Stimulated activated CD8-positive, alpha-beta memory T cell treated with anti-CD3 and anti-CD28 coated beads, Interleukin-15, amount 100 ng/mL, for 4 hours (primary cell): Measurements from ENCODE around the gene SLC12A1.

Source experiments
- DNase-seq, 2 donors: peaks; one replicate each; pipeline ENCODE4 v3.0.0-alpha.2; 2020; ENCODE audit warnings: low read depth in 2 of 2

Gene SLC12A1

DNA sequence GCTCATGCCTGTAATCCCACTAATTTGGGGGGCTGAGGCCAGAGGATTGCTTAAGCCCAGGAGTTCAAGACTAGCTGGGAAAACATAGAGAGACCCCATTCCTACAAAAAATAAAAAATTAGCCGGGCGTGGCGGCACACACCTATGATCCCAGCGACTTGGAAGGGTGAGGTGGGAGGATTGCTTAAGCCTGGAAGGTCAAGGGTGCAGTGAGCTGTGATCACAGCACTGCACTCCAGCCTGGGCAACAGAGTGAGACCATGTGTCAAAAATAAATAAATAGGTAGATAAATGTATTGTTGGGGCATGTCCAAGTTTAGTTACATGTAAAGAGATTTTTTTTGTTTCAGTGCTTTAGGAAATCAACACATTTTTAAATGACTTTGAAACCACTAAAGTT, 36.4 kb downstream of the SLC12A1 start:
- no peak for DNase-seq

DNA sequence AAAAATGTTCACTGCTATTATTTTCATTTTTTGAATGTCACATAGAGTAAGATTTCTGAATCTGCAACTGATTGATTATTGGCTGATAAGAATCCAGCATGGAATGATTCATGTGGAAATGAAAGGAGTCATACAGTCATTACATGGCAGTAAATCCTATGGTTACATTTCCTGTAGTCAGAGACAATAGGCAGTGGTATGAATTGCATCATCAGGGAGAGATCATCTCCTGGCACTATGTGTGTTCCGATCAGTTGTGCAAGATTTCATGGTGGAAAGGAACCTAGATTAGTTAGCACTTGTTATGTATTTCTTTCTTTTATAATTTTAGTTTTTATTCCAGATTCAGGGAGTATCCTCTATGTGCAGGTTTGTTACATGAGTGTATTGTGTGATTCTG, 38.8 kb downstream of the SLC12A1 start:
- DNase-seq: no peak

DNA sequence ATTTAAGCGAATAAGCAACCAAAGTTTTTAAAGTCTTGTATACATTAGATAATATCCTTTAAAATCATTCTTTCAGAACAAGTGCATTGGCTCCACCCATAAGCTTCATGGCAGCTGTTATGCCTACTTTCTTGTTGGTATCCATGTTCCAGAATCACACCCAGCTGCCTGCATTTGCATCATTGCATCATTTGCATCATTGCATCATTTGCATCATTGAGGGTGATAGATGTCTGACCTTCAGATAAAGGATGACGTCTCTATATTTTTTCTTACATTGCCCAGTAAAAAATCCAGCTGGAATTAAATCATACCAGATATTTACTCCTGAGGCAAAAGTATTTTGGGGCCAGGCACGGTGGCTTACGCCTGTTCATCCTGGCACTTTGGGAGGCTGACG, 42.3 kb downstream of the SLC12A1 start:
- no peak for DNase-seq

DNA sequence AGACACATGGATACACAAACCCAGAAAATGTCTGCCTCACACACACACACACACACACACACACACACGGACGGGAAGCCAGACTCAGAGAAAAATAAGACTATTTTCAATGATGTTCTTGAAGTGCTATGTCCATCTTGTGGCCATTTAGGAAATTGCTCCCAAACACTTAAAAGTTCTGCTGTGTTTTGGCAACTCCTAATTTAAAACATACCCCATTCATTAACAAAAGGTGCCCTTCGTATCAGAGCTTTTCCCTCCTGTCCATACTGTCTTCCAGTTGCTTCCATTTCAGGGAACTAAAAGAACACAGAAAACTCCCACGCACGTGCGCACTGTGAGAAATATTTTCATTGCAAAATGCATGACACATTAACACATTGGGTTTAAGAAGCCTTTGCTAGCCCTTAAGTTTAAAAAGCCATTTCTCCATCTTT, 44.6 kb downstream of the SLC12A1 start:
- DNase-seq: no peak

DNA sequence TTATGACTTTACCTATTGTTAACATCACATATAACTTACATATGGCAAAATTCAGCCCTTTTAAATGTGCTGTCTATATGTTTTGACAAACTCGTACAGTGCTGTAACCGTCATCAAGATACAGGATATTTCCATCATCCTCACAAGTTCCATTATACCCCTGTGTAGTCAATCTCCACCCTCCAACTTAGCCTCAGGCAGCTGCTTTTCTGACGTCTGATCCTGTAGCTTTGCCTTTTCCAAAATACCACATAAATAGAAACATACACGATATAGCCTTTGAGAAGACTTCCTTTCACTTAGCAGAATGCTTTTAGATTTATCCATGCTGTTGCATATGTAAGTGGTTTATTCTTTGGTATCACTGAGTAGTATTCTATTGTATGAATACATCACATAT, 47.1 kb downstream of the SLC12A1 start:
- DNase-seq: no peak

DNA sequence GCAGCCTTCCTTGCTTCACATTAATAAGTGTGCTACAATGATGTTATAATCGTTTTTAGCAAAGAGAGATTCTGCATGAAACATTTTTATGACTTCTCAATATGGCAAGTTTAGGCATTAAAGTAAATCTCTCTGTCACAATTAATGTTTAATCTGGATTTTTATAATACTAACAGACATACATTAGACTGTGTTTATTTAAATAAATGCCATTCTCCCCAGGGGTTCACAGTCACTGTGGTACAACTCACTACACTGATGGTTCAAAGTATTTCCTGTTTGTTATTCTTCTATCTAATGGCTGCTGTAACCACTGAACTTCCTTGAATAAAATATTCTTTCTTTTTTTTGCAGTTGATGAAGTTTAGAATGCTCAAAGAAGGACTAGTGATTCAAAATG, 59.0 kb downstream of the SLC12A1 start:
- DNase-seq: no peak

DNA sequence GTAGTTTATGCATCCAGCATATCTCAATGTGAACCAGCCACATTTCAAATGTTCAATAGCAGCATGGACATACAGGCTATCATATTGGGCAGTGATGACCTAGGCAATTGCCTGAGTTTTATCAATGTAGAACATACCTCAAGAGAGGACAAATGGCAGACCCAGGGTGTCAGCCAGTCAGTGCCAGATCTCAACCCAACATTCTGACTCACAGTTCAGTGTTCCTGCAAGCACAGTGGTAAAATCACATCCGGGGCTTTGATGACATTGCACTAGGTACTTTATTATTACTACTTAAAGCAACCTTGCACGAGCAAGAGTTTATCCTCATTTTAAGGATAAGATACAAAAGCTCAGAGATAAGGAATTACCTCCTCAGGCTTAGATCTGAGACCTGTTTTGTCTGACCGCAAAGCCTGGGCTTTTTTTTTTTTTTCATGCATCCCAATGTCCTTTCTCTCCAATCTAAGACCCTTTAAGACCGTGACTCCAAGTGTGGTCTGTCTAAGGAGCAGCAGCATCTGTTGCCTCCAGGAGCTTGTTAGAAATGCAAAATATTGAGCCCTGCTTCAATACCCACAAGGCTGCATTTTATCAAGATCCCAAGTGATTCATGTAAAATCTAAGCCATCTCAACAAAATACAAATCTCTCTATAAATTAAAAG, 60.1 kb downstream of the SLC12A1 start:
- DNase-seq: no peak

DNA sequence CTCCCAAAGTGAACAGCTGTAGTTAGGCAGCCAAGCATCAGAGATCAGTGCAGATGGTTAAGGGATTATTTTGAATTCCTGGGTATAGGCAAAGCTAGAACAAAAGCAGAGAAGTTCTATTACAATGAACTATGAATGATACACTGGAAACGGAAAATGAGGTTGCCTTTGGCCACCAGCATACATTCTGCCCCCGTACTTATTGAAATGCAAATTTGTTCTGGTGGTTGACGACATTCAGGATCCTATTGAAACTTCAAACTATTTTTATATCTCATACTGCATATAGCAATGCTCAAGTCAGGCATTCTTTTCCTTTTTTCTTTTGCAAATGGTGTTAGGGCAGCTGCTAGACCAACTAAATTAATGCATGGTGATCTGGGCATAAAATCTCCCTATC, 61.7 kb downstream of the SLC12A1 start:
- DNase-seq: no peak

DNA sequence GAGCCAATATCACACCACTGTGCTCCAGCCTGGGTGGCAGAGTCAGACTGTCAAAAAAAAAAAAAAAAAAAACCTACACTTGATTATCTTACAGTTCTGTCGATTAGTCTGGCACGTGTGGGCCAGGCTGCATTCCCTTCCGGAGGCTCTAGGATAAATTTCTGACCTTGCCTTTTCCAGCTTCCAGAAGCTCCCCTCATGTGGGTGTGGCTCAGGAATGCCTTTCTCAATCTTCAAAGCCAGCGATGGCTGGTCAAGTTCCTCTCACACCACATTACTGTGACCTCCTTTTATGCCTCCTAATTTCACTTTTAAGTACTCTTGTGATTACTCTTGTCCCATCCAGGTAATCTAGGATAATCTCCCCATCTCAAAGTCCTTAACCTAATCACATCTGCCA, 66.9 kb downstream of the SLC12A1 start:
- DNase-seq: no peak

DNA sequence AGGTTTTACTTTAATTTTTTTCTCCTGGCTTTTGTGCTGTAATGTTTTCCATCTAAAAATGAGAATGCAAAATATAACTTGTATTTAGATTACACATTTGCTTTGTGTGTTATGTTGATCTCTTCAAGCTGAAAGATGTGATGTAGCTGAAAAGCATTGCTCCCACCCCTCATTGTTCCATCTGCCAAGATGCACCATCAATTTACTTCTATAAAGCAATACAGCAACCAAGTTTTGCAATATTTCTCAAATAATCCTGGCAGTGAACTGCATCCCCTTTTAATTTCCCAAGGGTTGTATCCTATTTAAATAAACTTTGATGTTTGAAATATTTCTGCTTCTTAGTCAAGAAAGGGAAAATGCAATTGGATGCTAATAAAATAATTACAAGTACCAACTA, 72.6 kb downstream of the SLC12A1 start:
- no peak for DNase-seq

DNA sequence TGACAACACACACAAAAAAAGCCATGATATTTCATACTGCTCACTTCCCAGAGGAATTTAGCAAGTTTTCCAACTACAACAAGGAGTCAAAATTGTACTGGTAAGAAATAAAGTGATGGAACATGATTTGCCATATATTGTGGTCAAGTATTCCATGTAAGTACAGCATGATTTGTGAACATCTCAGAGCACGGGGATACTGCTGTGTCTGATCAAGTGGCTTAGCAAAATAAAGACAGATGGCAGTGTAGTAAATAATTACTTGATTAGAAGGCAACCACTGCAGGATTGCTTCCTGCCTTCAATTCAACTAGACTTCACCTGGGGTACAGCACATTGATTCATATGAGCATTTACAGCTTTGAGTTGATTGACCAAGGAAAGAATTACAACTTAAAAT, 73.5 kb downstream of the SLC12A1 start:
- DNase-seq: no peak

DNA sequence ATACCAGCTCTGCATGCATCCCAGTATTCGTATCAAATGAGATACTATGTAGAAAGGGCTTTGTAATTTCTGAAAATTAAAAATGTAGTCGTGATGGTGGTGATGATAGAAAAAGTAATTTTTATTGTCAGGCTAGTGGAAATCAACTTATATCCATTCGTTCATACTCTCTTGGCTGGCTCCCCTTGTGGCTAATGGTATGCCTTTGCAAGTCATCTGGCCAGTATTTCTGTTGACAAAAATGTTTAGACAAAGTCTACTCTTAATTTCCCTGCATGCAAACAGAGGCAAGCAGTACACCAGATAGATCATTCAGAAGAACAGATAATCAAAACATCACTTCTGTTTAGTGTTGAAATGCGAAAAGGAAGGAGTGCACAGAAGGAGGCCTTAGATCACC, 75.6 kb downstream of the SLC12A1 start:
- DNase-seq: no peak

DNA sequence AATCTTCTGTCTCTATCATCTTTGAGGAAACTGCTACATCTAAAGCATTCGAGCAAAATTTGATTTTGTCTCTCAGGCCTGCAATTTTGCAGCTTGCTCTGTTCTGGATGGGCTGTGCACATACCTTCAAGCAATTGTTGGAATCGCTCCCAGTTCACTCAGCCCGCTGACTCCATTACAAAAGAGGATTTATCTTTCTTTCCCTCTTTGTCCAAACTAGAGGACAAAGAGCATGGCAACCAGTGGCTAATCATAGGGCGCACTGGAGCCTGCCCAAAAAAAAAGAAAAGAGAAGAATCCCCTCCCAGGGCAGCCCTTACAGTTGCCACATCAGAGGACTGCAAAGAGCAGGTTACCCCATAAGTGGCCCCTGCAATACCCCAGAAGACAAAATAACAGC, 76.1 kb downstream of the SLC12A1 start:
- no peak for DNase-seq

DNA sequence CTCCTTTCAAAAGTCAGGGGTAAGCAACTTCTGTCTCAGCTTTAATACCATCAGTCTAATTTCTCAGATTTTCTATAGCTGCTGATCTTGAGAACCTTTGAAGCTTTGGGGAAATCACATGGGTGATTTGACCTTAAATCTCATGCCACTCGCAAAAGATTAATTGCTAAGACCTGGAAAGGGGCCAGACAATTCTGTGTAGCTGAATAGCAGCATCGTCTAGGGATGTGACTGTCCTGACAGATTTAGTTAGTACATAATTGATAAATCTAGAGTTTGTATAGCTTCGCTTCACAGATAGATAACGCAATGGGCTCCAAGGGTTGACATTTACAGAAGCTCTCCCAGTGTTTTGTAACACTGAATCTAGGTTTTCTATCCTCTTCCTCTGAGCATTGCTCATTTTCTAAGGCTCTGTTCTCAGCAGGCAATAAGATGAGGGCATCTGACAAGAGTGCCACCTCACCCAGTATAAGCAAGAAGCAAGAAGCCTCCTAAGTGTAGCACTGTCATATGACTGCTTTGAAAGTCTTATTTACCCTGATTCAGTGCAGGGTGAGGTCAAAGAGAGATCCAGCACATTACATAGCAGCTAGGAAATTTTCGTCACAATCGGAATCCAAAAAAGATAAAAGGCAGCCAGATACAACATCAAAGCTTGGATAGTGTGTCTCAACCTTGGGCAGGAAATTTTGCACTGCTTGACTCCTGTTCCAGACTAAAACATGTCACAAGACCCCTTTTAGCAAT, 77.5 kb downstream of the SLC12A1 start:
- no peak for DNase-seq

DNA sequence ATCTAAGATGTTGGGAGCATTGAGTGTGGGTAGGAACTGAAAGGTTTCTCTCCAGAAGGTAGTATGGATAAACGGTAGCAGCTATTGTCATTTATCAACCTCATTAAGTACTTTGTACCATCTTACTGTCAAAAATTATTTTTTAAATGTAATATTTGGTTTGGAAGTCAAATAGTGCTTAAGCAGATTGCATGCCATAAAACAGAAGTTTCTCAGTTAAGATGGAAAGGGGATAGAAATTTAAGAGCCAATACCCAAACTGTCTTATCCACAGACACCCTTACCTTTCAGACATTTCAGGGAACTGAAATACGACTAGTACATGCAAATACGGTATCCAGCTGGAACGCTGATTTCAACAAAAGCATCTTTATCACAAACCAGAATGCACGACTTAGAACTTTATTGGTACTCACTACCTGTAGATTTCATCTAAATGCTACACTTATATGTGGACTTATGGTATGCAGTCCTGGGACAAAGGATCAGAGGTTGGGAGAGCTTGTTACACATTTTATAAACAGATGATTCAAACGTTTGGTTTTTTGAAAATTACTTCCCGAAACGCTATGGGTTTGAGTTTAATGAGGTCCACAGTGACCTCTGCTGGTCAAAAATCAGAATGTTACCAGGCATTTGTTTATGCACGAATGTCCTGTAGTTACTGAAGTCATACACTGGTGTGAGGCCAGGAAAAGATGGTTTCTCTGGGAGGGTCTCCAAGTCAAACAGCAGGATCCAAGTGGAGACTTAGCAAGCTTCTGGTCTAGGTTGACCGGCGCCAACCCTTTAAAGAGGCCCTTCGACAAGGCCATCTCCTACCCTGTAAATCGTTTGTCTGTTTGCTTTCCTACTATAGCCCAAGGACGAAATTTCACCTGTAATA, 79.5 kb downstream of the SLC12A1 start:
- DNase-seq: no peak

DNA sequence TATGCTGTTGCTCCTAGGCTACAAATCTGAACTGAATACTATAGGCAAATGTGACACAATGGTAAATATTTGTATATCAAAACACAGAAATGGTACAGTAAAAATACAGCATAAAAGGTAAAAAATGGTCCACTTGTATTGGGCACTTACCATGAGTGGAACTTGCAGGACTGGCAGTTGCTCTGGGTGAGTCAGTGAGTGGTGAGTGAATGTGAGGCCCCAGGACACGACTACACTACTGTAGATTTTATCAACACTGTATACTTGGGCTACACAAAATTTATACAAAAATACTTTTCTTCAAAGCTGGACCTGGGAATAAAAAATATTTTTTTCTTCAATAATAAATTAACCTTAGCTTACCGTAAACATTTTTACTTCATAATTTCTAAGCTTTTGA, 83.5 kb downstream of the SLC12A1 start:
- no peak for DNase-seq

DNA sequence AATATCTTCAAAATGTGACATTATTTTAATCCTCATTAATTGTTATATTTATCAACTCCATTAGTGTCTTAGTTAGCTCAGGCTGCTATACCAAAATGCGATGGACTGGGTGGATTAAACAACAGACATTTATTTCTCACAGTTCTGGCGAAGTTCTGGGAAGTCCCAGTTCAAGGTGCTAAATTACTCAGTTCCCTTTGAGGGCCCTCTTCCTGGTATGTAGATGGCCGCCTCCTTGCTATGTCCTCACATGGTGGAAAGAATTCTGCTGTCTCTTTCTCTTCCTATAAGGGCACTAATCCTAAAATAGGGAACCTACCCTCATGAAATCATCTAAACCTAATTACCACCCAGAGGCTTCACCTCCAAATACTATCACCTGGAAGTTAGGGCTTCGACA, 86.4 kb downstream of the SLC12A1 start:
- no peak for DNase-seq

DNA sequence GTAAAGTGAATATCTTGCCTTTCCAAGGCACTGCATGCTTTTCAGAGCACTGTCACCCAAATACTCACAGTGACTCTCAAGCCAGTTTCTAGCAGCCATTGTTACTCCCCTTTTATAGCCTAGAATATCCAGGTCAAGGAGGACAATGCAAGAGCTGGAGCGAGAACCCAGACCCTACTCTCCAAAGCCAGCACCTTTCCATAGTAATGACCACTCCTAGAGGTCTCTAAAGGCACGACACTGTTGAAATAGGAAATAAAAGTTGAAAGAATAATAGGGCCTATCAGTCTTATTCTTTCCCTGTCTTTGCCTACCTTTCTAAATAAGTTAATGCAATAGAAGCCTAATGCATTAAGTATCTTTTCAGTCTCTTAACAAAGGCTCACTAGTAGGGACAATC, 91.6 kb downstream of the SLC12A1 start:
- no peak for DNase-seq

DNA sequence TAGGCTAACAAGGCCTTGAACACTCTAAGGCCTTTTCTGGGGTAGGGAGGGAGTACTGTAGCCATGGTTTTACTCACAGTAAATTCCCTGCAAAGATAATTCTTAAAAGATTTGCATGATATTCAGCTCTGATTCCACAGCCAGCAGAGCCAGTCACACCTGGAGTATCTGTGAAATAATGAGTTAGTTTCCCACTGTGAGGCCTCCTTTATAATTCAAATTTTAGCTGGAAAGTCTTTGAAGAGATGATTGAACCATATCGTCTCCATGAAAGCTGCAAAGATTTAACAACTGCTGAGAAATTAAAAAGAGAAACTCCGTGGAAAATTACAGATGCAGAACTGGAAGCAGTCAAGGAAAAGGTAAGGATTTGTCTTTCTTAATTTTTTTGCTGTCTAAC, 92.8 kb downstream of the SLC12A1 start:
- no peak for DNase-seq

DNA sequence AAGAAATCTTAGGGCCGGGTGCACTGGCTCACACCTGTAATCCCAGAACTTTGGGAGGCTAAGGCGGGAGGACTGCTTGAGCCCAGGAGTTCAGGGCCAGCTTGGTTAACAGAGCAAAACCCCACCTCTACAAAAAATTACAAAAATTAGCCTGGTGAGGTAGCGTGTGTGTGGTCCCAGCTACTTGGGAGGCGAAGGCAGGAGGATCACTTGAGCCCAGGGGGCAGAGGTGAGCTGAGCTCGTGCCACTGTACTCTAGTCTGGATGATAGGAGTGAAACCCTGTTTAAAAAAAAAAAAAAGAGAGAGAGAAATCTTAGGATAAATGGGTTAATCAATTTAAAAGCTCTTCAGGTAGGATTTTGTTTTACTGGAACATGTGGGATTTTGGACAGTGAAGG, 93.9 kb downstream of the SLC12A1 start:
- DNase-seq: no peak

DNA sequence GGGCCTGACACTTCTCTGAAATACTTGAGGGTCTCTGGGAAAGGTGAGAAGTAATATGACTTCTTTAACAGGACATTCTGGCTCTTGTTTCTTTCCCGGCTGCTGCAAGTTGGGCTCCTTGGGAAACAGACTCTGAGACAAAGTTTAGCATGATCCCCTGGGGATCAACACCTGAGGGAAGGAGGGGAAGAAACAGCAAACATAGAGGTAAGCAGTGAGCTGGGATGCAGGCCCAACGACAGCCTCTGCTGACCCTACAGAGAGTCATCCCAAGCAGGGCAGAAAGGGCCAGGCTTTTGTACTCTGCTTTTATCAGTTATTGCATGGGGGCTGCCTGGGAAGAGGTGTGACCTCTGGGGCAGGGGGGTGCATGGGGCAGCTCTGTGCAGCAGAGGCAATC, 98.3 kb downstream of the SLC12A1 start:
- DNase-seq: no peak

DNA sequence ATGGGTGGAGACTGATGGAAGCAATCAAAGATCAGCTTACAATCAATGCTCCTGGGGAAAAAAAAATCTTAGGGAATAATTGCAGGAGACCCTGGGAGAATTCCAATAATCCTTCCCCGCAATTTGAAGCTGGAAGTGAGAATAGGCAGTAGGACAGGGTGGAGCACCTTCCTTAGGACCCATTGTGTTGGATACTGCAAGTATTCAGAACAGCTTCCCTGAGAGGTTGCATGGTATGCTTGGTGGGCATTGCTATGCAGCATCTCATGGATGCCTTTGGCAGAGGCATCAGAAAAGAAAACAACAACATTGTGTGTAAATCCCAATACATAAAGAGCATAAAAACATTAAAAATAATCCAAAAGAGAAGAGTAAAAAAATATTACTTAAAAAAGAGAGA, 100.5 kb downstream of the SLC12A1 start:
- no peak for DNase-seq

DNA sequence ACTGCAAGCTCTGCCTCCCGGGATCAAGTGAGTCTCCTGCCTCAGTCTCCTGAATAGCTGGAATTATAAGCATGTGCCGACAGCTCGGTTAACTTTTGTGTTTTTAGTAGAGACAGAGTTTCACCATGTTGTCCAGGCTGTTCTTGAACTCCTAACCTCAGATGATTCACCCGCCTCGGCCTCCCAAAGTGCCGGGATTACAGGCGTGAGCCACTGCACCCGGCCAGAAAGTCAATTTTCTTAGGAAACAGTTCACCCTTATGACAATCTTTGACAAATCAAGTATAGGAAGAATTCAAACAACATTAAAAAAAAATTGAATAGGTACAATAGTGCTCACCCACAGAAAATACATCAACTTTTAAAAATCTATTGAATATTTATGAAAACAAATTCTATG, 101.5 kb downstream of the SLC12A1 start:
- no peak for DNase-seq
